Endothelial cell of umbilical vein (primary cell): ENCODE measurements around the gene SWI5. TPM values are rescaled to one million over a fixed set of nuclear protein-coding genes. Genes with fewer than 3 reads are reported as not detected.
"Not testable (repeated sequence)": the region's sequence is repeated elsewhere in the genome, so short reads cannot be mapped to it uniquely, and the experiment has no call there.

Experiments used
- BruUV-seq: library from RNA; stranded (reverse); fragments of 400-500 nt; replicated peaks from 2 replicates; lab custom pipeline; 2021; lab: Mats Ljungman, UMichigan
- CTCF ChIA-PET: fragments of 300-600, 350-600 bp; sonication (Branson Sonifier 250); formaldehyde crosslinking; loops from one replicate; lab custom pipeline; 2021; ENCODE audit warnings: antibody characterized with exemption, inconsistent platforms; lab: Charles Lee
- POLR2A ChIA-PET: fragments of 300-600, 350-600 bp; sonication (Branson Sonifier 250); formaldehyde crosslinking; loops from one replicate; lab custom pipeline; 2021; ENCODE audit warnings: antibody characterized with exemption, inconsistent platforms; lab: Charles Lee
- DNase-seq: peaks from one replicate; pipeline ENCODE4 v3.0.0-alpha.2; 2011; ENCODE audit warnings: low read depth, low spot score
- FAIRE-seq: peaks from 2 replicates; lab custom pipeline; 2011; peaks lifted over from hg19 to GRCh38; lab: Jason Lieb, UNC
- H2AFZ ChIP-seq: 2 replicates; pipeline ENCODE4 v1.6.0; 2012; ENCODE audit warnings: low read depth, low read length, control low read depth, inconsistent platforms
- H3K27ac ChIP-seq: 2 replicates; pipeline ENCODE4 v1.5.1; 2011; ENCODE audit warnings: low read depth, mild to moderate bottlenecking, control low read depth, low read length, moderate library complexity; ENCODE audit not compliant: insufficient read depth
- H3K27me3 ChIP-seq, 2 experiments: 2 replicates each; pipeline versions ENCODE4 v1.6.0 to v1.6.1; 2011; ENCODE audit warnings: low read length in 2 of 2, mixed read lengths in 1 of 2; ENCODE audit not compliant: control insufficient read depth in 2 of 2, insufficient read depth in 2 of 2
- H3K36me3 ChIP-seq, 2 experiments: 2 replicates in 1 of 2; 3 replicates in 1 of 2; pipeline ENCODE4 v1.5.1; 2011; ENCODE audit warnings: low read length in 2 of 2, mild to moderate bottlenecking in 1 of 2, moderate library complexity in 1 of 2; ENCODE audit not compliant: control insufficient read depth in 2 of 2, insufficient read depth in 2 of 2; ENCODE audit errors: extremely low read depth in 1 of 2
- H3K4me1 ChIP-seq: 3 replicates; pipeline ENCODE4 v1.5.1; 2011; ENCODE audit warnings: mild to moderate bottlenecking, low read length; ENCODE audit not compliant: control insufficient read depth, insufficient read depth; ENCODE audit errors: extremely low read depth
- H3K4me2 ChIP-seq: 2 replicates; pipeline ENCODE4 v1.6.1; 2011; ENCODE audit warnings: low read length, control low read depth, mixed read lengths; ENCODE audit not compliant: insufficient read depth
- H3K4me3 ChIP-seq, 3 experiments: fragments of 200-600 bp in 1 of 3; sonication (generic), shearing (Covaris generic) in 1 of 3; replicated peaks in 1 of 3; 2 replicates each; pipeline ENCODE4 v1.5.1; 2011 to 2016; ENCODE audit warnings: control low read depth in 3 of 3, low read length in 3 of 3, mild to moderate bottlenecking in 2 of 3, inconsistent platforms in 1 of 3, low read depth in 1 of 3, moderate library complexity in 1 of 3; ENCODE audit not compliant: insufficient read depth in 1 of 3
- H3K79me2 ChIP-seq: 2 replicates; pipeline ENCODE4 v1.6.0; 2012; ENCODE audit warnings: low read length, inconsistent platforms; ENCODE audit not compliant: control insufficient read depth, insufficient read depth
- H3K9ac ChIP-seq: replicated peaks from 2 replicates; pipeline ENCODE3; 2011; ENCODE audit warnings: low read length, control low read depth; ENCODE audit not compliant: insufficient read depth; ENCODE audit errors: extremely low read depth
- H3K9me1 ChIP-seq: replicated peaks from 3 replicates; pipeline ENCODE4 v1.6.0; 2011; ENCODE audit warnings: mild to moderate bottlenecking, low read length; ENCODE audit not compliant: control insufficient read depth, insufficient read depth; ENCODE audit errors: extremely low read depth
- H3K9me3 ChIP-seq: replicated peaks from 2 replicates; pipeline ENCODE4 v1.5.1; 2012; ENCODE audit warnings: low read length, inconsistent platforms; ENCODE audit not compliant: control insufficient read depth, insufficient read depth
- H4K20me1 ChIP-seq: replicated peaks from 2 replicates; pipeline ENCODE3; 2011; ENCODE audit warnings: mild to moderate bottlenecking, low read length; ENCODE audit not compliant: control insufficient read depth, insufficient read depth; ENCODE audit errors: extremely low read depth
- GATA2 ChIP-seq: IDR thresholded peaks from 2 replicates; pipeline ENCODE4 v1.7.0; 2011; ENCODE audit warnings: low read depth, mild to moderate bottlenecking, moderate library complexity, mixed read lengths, low read length; ENCODE audit not compliant: insufficient read length, insufficient read depth
- MYC ChIP-seq: IDR thresholded peaks from one replicate; pipeline ENCODE4 v1.6.1; 2011; ENCODE audit warnings: mild to moderate bottlenecking, low read depth, low read length
- POLR2A ChIP-seq: IDR thresholded peaks from 2 replicates; pipeline ENCODE4 v1.6.1; 2012; ENCODE audit warnings: low read depth, mild to moderate bottlenecking, control low read depth, low read length
- POLR2AphosphoS5 ChIP-seq: IDR thresholded peaks from 2 replicates; pipeline ENCODE4 v1.6.1; 2012; ENCODE audit warnings: low read depth, mild to moderate bottlenecking, control low read depth, low read length, moderate library complexity; ENCODE audit not compliant: insufficient read depth
- dilution Hi-C: fragments of 300-500 bp; cut with MboI; formaldehyde crosslinking; loops from one replicate; pipeline ENCODE4 v1.15.0; 2019; ENCODE audit warnings: low sequenced_read_pairs; ENCODE audit not compliant: extremely low pct_ligation_motif_present
- intact Hi-C: fragments of 100-400 bp; cut with micrococcal nuclease; formaldehyde crosslinking; loops from one replicate; pipeline ENCODE4 v1.10.0; 2022
- polyA plus RNA-seq, 4 experiments: library from polyadenylated mRNA; depleted of rRNA in 3 of 4; stranded (reverse) in 3 of 4; unstranded in 1 of 4; fragments of >200 nt; gene quantifications; 2 replicates each; pipeline versions ENCODE4 v1.2.1 to v1.2.3, GENCODE V29; 2011 to 2012; ENCODE audit warnings: missing spikeins in 1 of 4
- total RNA-seq: library from RNA; stranded (reverse); gene quantifications from 2 replicates; pipeline ENCODE4 v1.2.3, GENCODE V29; 2021

SWI5 gene
- total and polyA plus RNA-seq, 2 donors (not counting 3 experiments of a cell fraction or from before 2014, with no cell fraction given): 21.2 to 58.0 TPM

GRCh38 chr9:128276574-128277270, 646 bp downstream of the SWI5 start:
- BruUV-seq: no TSS peak
- ChIA-PET CTCF (interaction anchor here (0.9 to 1.7 kb wide), 4 partner anchors 27 to 144 kb away, joined by 3 to 6 read pairs (median 4); partner anchors contain the start of gene CERCAM), POLR2A (interaction anchor here (0.5 kb wide), 1 partner anchor 1547 kb away, joined by 7 read pairs; the partner anchor contains the start of gene TOR1A)
- H3K9ac ChIP-seq: peak overlapping the region; percentile 76
- DNase-seq: peak; percentile 54
- H3K79me2 ChIP-seq: peaks cover 27% of the 10 kb centered on the region
- no peaks in the 10 kb centered on the region for H3K27me3 ChIP-seq
- H3K4me1 ChIP-seq: peaks cover 27% of the 10 kb centered on the region
- intact Hi-C loops (loop anchor here (1.0 kb wide), 2 partner anchors 19 to 116 kb away; partner anchors contain the start of gene BBLN), dilution Hi-C loops (no loop called here)
- peak; percentile 76 for FAIRE-seq
- H2AFZ ChIP-seq: peak overlapping the region; percentile 55
- H3K36me3 ChIP-seq: peaks cover 2 to 8% of the 10 kb centered on the region in 2 experiments
- H3K4me3 ChIP-seq: peak overlapping the region; percentile 42 to 80 (median 73)
- peak; percentile 79 for TF ChIP-seq POLR2A
- no peak for TF ChIP-seq POLR2AphosphoS5
- no peak for TF ChIP-seq MYC
- no peaks in the 10 kb centered on the region for H4K20me1 ChIP-seq
- peak overlapping the region; percentile 54 for H3K27ac ChIP-seq
- peak overlapping the region; percentile 81 for H3K4me2 ChIP-seq
- no peaks in the 10 kb centered on the region for H3K9me1 ChIP-seq
- H3K9me3 ChIP-seq: no peaks in the 10 kb centered on the region

- H2AFZ ChIP-seq, H4K20me1 ChIP-seq, BruUV-seq, H3K9ac ChIP-seq, H3K9me3 ChIP-seq, H3K9me1 ChIP-seq, H3K4me3 ChIP-seq, H3K27me3 ChIP-seq, POLR2A ChIA-PET, H3K36me3 ChIP-seq, dilution Hi-C loops: not testable (repeated sequence)
- intact Hi-C loops: loop anchor here (1.0 kb wide), 1 partner anchor 43 kb away; the partner anchor contains the start of genes COQ4 and TRUB2
- CTCF ChIA-PET: interaction anchor here (0.7 to 2.2 kb wide), 3 partner anchors 13 to 16 kb away, joined by 3 to 9 read pairs (median 5); no protein-coding TSS in a partner anchor
- Histone ChIP-seq H3K79me2 (peaks cover 20% of the 10 kb centered on the region), H3K4me1 (peaks cover 36% of the 10 kb centered on the region), H3K27ac (peak overlapping the region; percentile 34), H3K4me2 (peak overlapping the region; percentile 41)
- FAIRE-seq (peak; percentile 95), DNase-seq (peak; percentile 77)
- TF ChIP-seq POLR2AphosphoS5 (peak; percentile 72), GATA2 (peak; percentile 85), POLR2A (peak; percentile 60)
Measured at GRCh38 chr9:128279088-128280073, 3.3 kb downstream of the SWI5 start.
